SK-N-SH (cell line): ENCODE data around the gene TVP23C. TPM values are rescaled to one million over a fixed set of nuclear protein-coding genes. Genes with fewer than 3 reads are reported as not detected.

Experiments used
- CTCF ChIA-PET: fragments of 300-600, 350-600 bp; formaldehyde crosslinking; extraction: SDS; loops from one replicate; lab custom pipeline; 2021; lab: Yijun Ruan, JAX
- POLR2A ChIA-PET: fragments of 350-600 bp; sonication (Branson Sonifier 250); formaldehyde crosslinking; extraction: SDS; loops from one replicate; lab custom pipeline; 2020; ENCODE audit warnings: antibody characterized with exemption, inconsistent platforms; lab: Yijun Ruan, JAX
- DNase-seq: peaks from one replicate; pipeline ENCODE4 v3.0.0; 2012
- H2AFZ ChIP-seq: fragments of 200-600 bp; sonication (generic); 2 replicates; pipeline ENCODE4 v1.8.1; 2016; ENCODE audit warnings: antibody characterized with exemption, mild to moderate bottlenecking, low read depth
- H3F3A ChIP-seq: fragments of 200-600 bp; sonication (generic); replicated peaks from 2 replicates; pipeline ENCODE3; 2016; ENCODE audit warnings: antibody characterized with exemption, mild to moderate bottlenecking; ENCODE audit not compliant: insufficient read depth
- H3K27ac ChIP-seq, 2 experiments: fragments of 200-500 bp in 1 of 2; fragments of 200-600 bp in 1 of 2; sonication (Bioruptor generic) in 1 of 2; sonication (generic), shearing (Covaris generic) in 1 of 2; 2 replicates each; pipeline versions ENCODE4 v1.5.1 to v1.6.1; 2014 to 2016; ENCODE audit warnings: low read depth in 2 of 2, inconsistent platforms in 1 of 2, low read length in 1 of 2, mild to moderate bottlenecking in 1 of 2, mixed read lengths in 1 of 2
- H3K27me3 ChIP-seq: fragments of 200-600 bp; sonication (generic), shearing (Covaris generic); 2 replicates; pipeline ENCODE4 v1.6.1; 2016; ENCODE audit warnings: mixed run types; ENCODE audit not compliant: insufficient read depth
- H3K36me3 ChIP-seq, 2 experiments: fragments of 200-500 bp in 1 of 2; fragments of 200-600 bp in 1 of 2; sonication (Bioruptor generic) in 1 of 2; sonication (generic) in 1 of 2; replicated peaks in 1 of 2; 2 replicates each; pipeline versions ENCODE3 to v1.5.1; 2014 to 2016; ENCODE audit warnings: low read length in 1 of 2, mild to moderate bottlenecking in 1 of 2; ENCODE audit not compliant: insufficient read depth in 2 of 2, control insufficient read depth in 1 of 2
- H3K4me1 ChIP-seq, 2 experiments: fragments of 200-500 bp in 1 of 2; fragments of 200-600 bp in 1 of 2; sonication (Bioruptor generic) in 1 of 2; sonication (generic), shearing (Covaris generic) in 1 of 2; 2 replicates each; pipeline versions ENCODE4 v1.5.1 to v1.6.1; 2014 to 2016; ENCODE audit warnings: low read depth in 1 of 2, low read length in 1 of 2, mixed run types in 1 of 2; ENCODE audit not compliant: insufficient read depth in 2 of 2, control insufficient read depth in 1 of 2
- H3K4me2 ChIP-seq: fragments of 200-600 bp; sonication (generic), shearing (Covaris generic); 2 replicates; pipeline ENCODE4 v1.6.1; 2017; ENCODE audit warnings: mixed run types
- H3K4me3 ChIP-seq, 2 experiments: fragments of 200-500 bp in 1 of 2; fragments of 200-600 bp in 1 of 2; sonication (Bioruptor generic) in 1 of 2; sonication (generic), shearing (Covaris generic) in 1 of 2; 2 replicates each; pipeline versions ENCODE4 v1.5.1 to v1.8.1; 2014 to 2016; ENCODE audit warnings: low read depth in 2 of 2, inconsistent platforms in 1 of 2, low read length in 1 of 2, mild to moderate bottlenecking in 1 of 2, mixed read lengths in 1 of 2, moderate library complexity in 1 of 2
- H3K79me2 ChIP-seq: fragments of 200-600 bp; sonication (generic); 2 replicates; pipeline ENCODE4 v1.8.1; 2017; ENCODE audit warnings: mild to moderate bottlenecking; ENCODE audit not compliant: insufficient read depth
- H3K9ac ChIP-seq: fragments of 200-600 bp; sonication (generic); 2 replicates; pipeline ENCODE4 v1.6.1; 2017; ENCODE audit warnings: mixed run types
- H3K9me2 ChIP-seq: fragments of 200-600 bp; sonication (generic); 2 replicates; pipeline ENCODE4 v1.6.1; 2017; ENCODE audit warnings: mixed run types
- H3K9me3 ChIP-seq: fragments of 200-600 bp; sonication (generic); 2 replicates; pipeline ENCODE4 v1.6.1; 2017; ENCODE audit warnings: mixed run types, mild to moderate bottlenecking, moderate library complexity
- H4K20me1 ChIP-seq: fragments of 200-600 bp; sonication (generic); 2 replicates; pipeline ENCODE4 v1.6.1; 2017; ENCODE audit warnings: mild to moderate bottlenecking, mixed run types; ENCODE audit not compliant: insufficient read depth
- EZH2phosphoT487 ChIP-seq: fragments of 200-600 bp; sonication (generic); IDR thresholded peaks from 2 replicates; pipeline ENCODE4 v1.6.1; 2017; ENCODE audit warnings: low read depth, mixed run types, mild to moderate bottlenecking, antibody characterized with exemption, moderate library complexity, borderline replicate concordance
- FOSL2 ChIP-seq: IDR thresholded peaks from 2 replicates; pipeline ENCODE4 v1.4.0; 2012; ENCODE audit warnings: low read depth, mild to moderate bottlenecking, moderate library complexity, borderline replicate concordance
- JUND ChIP-seq: IDR thresholded peaks from 2 replicates; pipeline ENCODE4 v1.4.0; 2012
- MAX ChIP-seq: IDR thresholded peaks from 2 replicates; pipeline ENCODE4 v1.4.0; 2012; ENCODE audit warnings: low read depth
- NRF1 ChIP-seq: IDR thresholded peaks from 2 replicates; pipeline ENCODE4 v1.6.1; 2012; ENCODE audit warnings: low read depth, mild to moderate bottlenecking, low read length
- RFX5 ChIP-seq: IDR thresholded peaks from 2 replicates; pipeline ENCODE4 v1.6.1; 2012; ENCODE audit warnings: mild to moderate bottlenecking, improper control_type of control experiment, low read length
- SMC3 ChIP-seq: IDR thresholded peaks from 2 replicates; pipeline ENCODE4 v1.6.1; 2012; ENCODE audit warnings: low read depth, low read length, improper control_type of control experiment
- TAF1 ChIP-seq: IDR thresholded peaks from 2 replicates; pipeline ENCODE4 v1.6.1; 2012; ENCODE audit warnings: low read depth, mild to moderate bottlenecking, low read length, moderate library complexity, borderline replicate concordance
- USF1 ChIP-seq: IDR thresholded peaks from 2 replicates; pipeline ENCODE4 v1.4.0; 2012; ENCODE audit warnings: low read depth, borderline replicate concordance
- YY1 ChIP-seq: IDR thresholded peaks from 2 replicates; pipeline ENCODE4 v1.4.0; 2012; ENCODE audit warnings: low read depth, mild to moderate bottlenecking
- ZBTB33 ChIP-seq: IDR thresholded peaks from 2 replicates; pipeline ENCODE4 v1.4.0; 2012; ENCODE audit warnings: low read depth, borderline replicate concordance
- WGBS: methylation state at CpG from one replicate; pipeline ENCODE4 v1.1.6; 2017; ENCODE audit warnings: low lambda C conversion rate; 5-methylcytosine and 5-hydroxymethylcytosine counted together
- polyA plus RNA-seq, 3 experiments: library from polyadenylated mRNA; depleted of rRNA; stranded (reverse); fragments of >200 nt; gene quantifications; 2 replicates each; pipeline ENCODE4 v1.2.3, GENCODE V29; 2012

Gene TVP23C
- polyA plus RNA-seq, 1 of the 3 experiments (the other 2 are of a cell fraction): 4.7 TPM

GRCh38 chr17:15493693-15494035, 69.6 kb downstream of the TVP23C start:
- no peak overlapping the region for H3K4me2 ChIP-seq
- H3K79me2 ChIP-seq: no peaks in the 10 kb centered on the region
- no peak overlapping the region for H3K27ac ChIP-seq
- no peak for TF ChIP-seq FOSL2
- no peak for TF ChIP-seq RFX5
- no peak for TF ChIP-seq EZH2phosphoT487
- no peak for TF ChIP-seq USF1
- no peak for TF ChIP-seq TAF1
- TF ChIP-seq MAX: no peak
- no peak for TF ChIP-seq NRF1
- no peak for TF ChIP-seq YY1
- no peak for TF ChIP-seq SMC3
- no peak for TF ChIP-seq JUND
- ChIA-PET POLR2A (no interaction called here), CTCF (interaction anchor here (0.7 to 20.1 kb wide), 3 partner anchors 9 to 231 kb away, joined by 6 to 359 read pairs (median 7); partner anchors contain the start of gene PMP22)
- peaks cover 0 to 11% of the 10 kb centered on the region in 2 experiments; a peak in 2 of 4 replicates for H3K4me1 ChIP-seq
- H4K20me1 ChIP-seq: no peaks in the 10 kb centered on the region
- no peak overlapping the region for H3K9ac ChIP-seq
- no peaks in the 10 kb centered on the region for H3K9me2 ChIP-seq
- peaks cover 4 to 13% of the 10 kb centered on the region in 2 experiments for H3K36me3 ChIP-seq
- H3K9me3 ChIP-seq: no peaks in the 10 kb centered on the region
- no peak overlapping the region for H3K4me3 ChIP-seq
- no peaks in the 10 kb centered on the region for H3K27me3 ChIP-seq
- peaks cover 14% of the 10 kb centered on the region for H3F3A ChIP-seq
- DNase-seq: no peak
- WGBS: 3% methylated on average over 1 of the region's 1 CpG
- H2AFZ ChIP-seq: no peak overlapping the region

- peaks cover 0 to 11% of the 10 kb centered on the region in 2 experiments; a peak in 2 of 4 replicates for H3K4me1 ChIP-seq
- H3F3A ChIP-seq: peaks cover 14% of the 10 kb centered on the region
- H3K79me2 ChIP-seq: no peaks in the 10 kb centered on the region
- no peaks in the 10 kb centered on the region for H3K9me3 ChIP-seq
- ChIA-PET POLR2A (no interaction called here), CTCF (interaction anchor here (1.0 to 20.1 kb wide), 3 partner anchors 9 to 231 kb away, joined by 3 to 359 read pairs (median 7); partner anchors contain the start of gene PMP22)
- TF ChIP-seq ZBTB33: no peak
- H3K36me3 ChIP-seq: peaks cover 4 to 11% of the 10 kb centered on the region in 2 experiments
- H3K4me3 ChIP-seq: no peak overlapping the region
- no CpG with 5 or more reads among the region's 8 CpGs for WGBS
- no peaks in the 10 kb centered on the region for H3K27me3 ChIP-seq
- H4K20me1 ChIP-seq: no peaks in the 10 kb centered on the region
- H3K27ac ChIP-seq: no peak overlapping the region
- H3K4me2 ChIP-seq: no peak overlapping the region
- no peaks in the 10 kb centered on the region for H3K9me2 ChIP-seq
- H3K9ac ChIP-seq: no peak overlapping the region
- no peak for DNase-seq
- H2AFZ ChIP-seq: no peak overlapping the region
Measured at GRCh38 chr17:15492791-15493692, 70.2 kb downstream of the TVP23C start.
